ENCODE results near the gene POLA2.
A peak's percentile ranks its signal among the peaks of the same experiment; 100 is the strongest.

POLA2 gene

GRCh38 chr11:65286686-65287085 is 24.9 kb downstream of the POLA2 start:
- DNase-seq (ENCODE audit: low read depth), result no peak

- DNase-seq (ENCODE audit: low read depth), result no peak
These were observed 25.8 kb downstream of the POLA2 start for GRCh38 chr11:65287601-65288000.

- DNase-seq (ENCODE audit: low read depth), result no peak
These were observed 27.2 kb downstream of the POLA2 start for GRCh38 chr11:65288706-65289536.

- peak; percentile 95 for DNase-seq (ENCODE audit: low read depth)
These were observed 28.8 kb downstream of the POLA2 start for GRCh38 chr11:65290448-65291165.

DNA sequence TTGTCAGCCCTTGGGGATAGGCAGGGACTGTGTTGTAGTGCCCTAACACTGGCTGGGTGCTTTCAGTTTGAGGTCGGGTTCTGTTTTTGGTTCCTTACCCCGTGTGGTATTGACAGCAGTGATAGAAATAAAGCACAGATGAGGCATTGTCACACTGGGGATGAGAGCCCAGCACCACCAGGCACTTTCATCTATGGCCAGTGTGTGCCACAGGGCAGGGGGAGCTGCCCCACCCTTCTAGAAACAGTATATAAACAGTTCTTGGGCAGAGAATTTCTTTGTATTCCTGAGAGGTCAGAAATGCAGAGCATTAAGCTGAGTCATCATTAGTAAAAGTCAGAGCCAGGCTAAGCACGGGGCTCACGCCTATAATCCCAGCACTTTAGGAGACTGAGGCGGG is 29.9 kb downstream of the POLA2 start:
- DNase-seq (ENCODE audit: low read depth), result no peak

- no peak for DNase-seq (ENCODE audit: low read depth)
These were observed 31.1 kb downstream of the POLA2 start for GRCh38 chr11:65292890-65293289.

- DNase-seq (ENCODE audit: low read depth), result no peak
These were observed 32.2 kb downstream of the POLA2 start for GRCh38 chr11:65293909-65294381.

- no peak for DNase-seq (ENCODE audit: low read depth)
These were observed 33.2 kb downstream of the POLA2 start for GRCh38 chr11:65295001-65295400.

GRCh38 chr11:65295571-65296341 is 34.0 kb downstream of the POLA2 start:
- no peak for DNase-seq (ENCODE audit: low read depth)

DNA sequence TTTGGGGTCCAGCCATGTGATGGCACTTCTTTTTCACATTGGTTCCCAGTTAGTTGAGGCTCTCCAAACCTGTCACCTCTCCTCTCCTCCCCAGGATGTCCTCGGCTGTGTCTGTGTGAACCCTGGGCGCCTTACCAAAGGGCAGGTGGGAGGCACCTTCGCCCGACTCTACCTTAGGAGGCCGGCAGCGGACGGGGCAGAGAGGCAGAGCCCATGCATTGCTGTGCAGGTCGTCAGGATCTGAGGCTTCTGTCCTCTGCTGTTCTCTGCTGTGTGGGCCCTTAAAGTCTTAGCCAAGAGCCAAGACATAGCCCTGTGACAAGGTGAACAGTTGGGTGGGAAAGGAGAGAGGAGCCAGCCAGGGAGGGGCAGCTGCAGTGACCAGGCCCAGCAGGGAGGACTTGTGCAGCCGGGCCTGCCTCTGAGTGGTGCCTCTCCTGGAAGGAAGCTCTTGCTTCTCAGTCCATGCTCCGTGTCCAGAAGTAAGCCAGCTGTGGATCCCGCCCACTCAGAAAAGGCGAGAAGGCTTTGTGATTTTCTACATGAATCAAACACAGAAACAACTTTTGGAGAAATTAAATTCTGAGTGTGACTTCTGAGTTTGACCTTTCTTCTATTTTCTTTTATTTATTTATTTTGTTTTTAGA is 35.4 kb downstream of the POLA2 start:
- no peak for DNase-seq (ENCODE audit: low read depth)

DNA sequence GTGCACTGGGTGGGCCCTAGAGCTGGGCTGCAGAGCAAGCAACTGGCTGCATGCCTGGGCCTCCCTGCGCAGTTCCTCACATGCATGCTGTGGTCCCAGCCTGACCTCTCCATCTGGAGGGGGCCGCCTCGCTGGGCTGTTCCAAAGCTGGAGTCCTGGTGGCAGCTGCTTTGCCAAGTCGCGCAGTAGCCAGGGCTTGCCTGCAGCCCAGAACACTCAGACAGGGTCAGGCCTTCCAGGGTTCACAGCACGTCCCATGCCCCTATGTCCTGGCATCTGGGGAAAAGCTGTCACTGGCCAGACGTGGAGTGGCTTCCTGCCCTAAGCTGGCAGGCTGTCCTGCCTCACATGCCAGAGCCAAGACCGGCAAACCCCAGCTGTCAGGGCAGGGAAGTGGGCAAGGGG is 36.4 kb downstream of the POLA2 start:
- no peak for DNase-seq (ENCODE audit: low read depth)

GRCh38 chr11:65298655-65299179 is 37.0 kb downstream of the POLA2 start:
- DNase-seq (ENCODE audit: low read depth), result no peak

- no peak for DNase-seq (ENCODE audit: low read depth)
These were observed 39.0 kb downstream of the POLA2 start for GRCh38 chr11:65300621-65301275.

DNA sequence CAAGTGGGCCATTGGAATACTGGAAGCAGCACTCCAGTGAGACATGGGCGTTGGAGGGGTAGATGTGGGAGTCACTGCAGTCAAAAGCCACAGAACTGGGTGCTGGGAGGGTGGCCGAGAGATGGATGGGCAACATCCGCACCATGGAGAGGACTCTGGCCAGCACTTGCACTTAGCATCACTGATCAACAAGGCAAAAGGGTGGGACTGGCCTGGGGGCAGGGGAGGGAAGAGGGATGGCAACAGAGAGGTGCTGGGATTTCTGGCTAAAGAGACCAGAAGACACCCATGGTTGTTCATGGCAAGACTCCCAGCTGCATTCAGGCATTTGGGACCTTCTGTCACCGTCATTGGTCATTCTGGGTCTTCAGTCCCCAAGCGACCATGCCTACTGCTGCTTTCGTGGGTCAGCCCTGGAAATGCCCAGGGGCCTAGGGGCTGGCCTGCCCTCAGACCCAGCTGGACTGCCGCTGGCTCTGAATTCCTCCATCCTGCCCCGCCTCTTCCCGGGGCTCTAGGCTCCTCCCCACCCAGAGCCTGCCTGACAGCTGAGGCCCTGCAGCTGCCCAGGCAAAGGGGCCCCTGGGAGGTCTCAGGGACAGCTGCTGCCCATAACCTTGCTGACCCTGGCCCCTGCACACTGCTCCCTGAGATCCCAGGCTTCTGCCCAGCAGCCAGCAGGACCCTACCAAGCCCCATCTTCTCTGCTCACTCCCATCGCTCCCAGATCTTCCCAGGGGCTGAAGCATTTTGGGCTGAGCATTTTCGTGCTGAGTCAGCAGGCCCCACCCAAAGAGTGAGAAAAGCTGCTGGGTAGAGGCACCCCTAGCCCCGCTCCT is 39.9 kb downstream of the POLA2 start:
- DNase-seq (ENCODE audit: low read depth), result no peak

GRCh38 chr11:65303555-65303954 is 41.8 kb downstream of the POLA2 start:
- no peak for DNase-seq (ENCODE audit: low read depth)

- DNase-seq (ENCODE audit: low read depth), result no peak
These were observed 42.3 kb downstream of the POLA2 start for GRCh38 chr11:65304110-65304509.

GRCh38 chr11:65304613-65305012 is 42.9 kb downstream of the POLA2 start:
- DNase-seq (ENCODE audit: low read depth), result no peak

GRCh38 chr11:65305501-65306268 is 43.9 kb downstream of the POLA2 start:
- DNase-seq (ENCODE audit: low read depth), result no peak

Measured in fibroblast of the conjunctiva (primary cell).